GM12891 (cell line): ENCODE measurements around the gene RCBTB1.

Experiments
- PAX5 ChIP-seq: IDR thresholded peaks from 2 replicates; pipeline ENCODE4 v1.6.1; 2011; ENCODE audit warnings: low read length, moderate library complexity, mild to moderate bottlenecking; ENCODE audit not compliant: insufficient read depth, severe bottlenecking
- POLR2A ChIP-seq: IDR thresholded peaks from 2 replicates; pipeline ENCODE4 v1.6.1; 2011; ENCODE audit warnings: low read depth, low read length, control low read depth
- POLR2AphosphoS5 ChIP-seq: IDR thresholded peaks from 2 replicates; pipeline ENCODE4 v1.6.1; 2011; ENCODE audit warnings: low read depth, low read length, control low read depth
- SPI1 ChIP-seq: IDR thresholded peaks from 2 replicates; pipeline ENCODE4 v1.6.1; 2011; ENCODE audit warnings: low read depth, low read length, control low read depth
- TAF1 ChIP-seq: IDR thresholded peaks from 2 replicates; pipeline ENCODE4 v1.6.1; 2011; ENCODE audit warnings: low read depth, low read length, control low read depth

- TF ChIP-seq SPI1 (no peak), POLR2AphosphoS5 (no peak), POLR2A (no peak), TAF1 (no peak), PAX5 (no peak)
These were observed 581 bp downstream of the RCBTB1 start for GRCh38 chr13:49584771-49585182.
